Sigmoid colon (tissue), 7 donors: ENCODE measurements around the gene DYNC2I2. TPM values are rescaled to one million over a fixed set of nuclear protein-coding genes. Genes with fewer than 3 reads are reported as not detected.

Source experiments
- DNase-seq: peaks from one replicate; pipeline ENCODE4 v3.0.0-alpha.2; 2019
- H3K27ac ChIP-seq, 4 donors: fragments of 200-600 bp; sonication (generic); one replicate each; pipeline ENCODE4 v1.5.1; 2016 to 2019; ENCODE audit warnings: mild to moderate bottlenecking in 1 of 4
- H3K27me3 ChIP-seq, 3 donors: fragments of 200-600 bp; sonication (generic); one replicate each; pipeline ENCODE4 v1.5.1; 2019; ENCODE audit warnings: mild to moderate bottlenecking in 1 of 3
- H3K36me3 ChIP-seq, 4 donors: fragments of 200-600 bp; sonication (generic); one replicate each; pipeline ENCODE4 v1.5.1; 2016 to 2019
- H3K4me1 ChIP-seq, 4 donors: fragments of 200-600 bp; sonication (generic); one replicate each; pipeline ENCODE4 v1.5.1; 2017 to 2019
- H3K4me3 ChIP-seq, 4 donors: fragments of 200-600 bp; sonication (generic); one replicate each; pipeline ENCODE4 v1.5.1; 2017 to 2019; ENCODE audit warnings: mild to moderate bottlenecking in 2 of 4, moderate library complexity in 1 of 4
- H3K9me3 ChIP-seq, 4 donors: fragments of 200-600 bp in 3 of 4; sonication (generic) in 3 of 4; one replicate each; pipeline versions ENCODE4 v1.5.1 to v1.6.1; 2013 to 2019
- CTCF ChIP-seq, 4 experiments: fragments of 450-650 bp in 3 of 4; fragments of 200-600 bp in 1 of 4; IDR thresholded peaks; one replicate each; pipeline ENCODE4 v1.5.1; 2016 to 2019; ENCODE audit warnings: antibody characterized with exemption in 4 of 4, mild to moderate bottlenecking in 3 of 4, moderate library complexity in 2 of 4
- EP300 ChIP-seq, 4 donors: sonication (generic); formaldehyde crosslinking; IDR thresholded peaks; one replicate each; pipeline ENCODE4 v1.6.1; 2017; ENCODE audit warnings: antibody characterized with exemption in 4 of 4
- POLR2A ChIP-seq, 2 donors: fragments of 450-650 bp; IDR thresholded peaks; one replicate each; pipeline ENCODE4 v1.6.1; 2016; ENCODE audit warnings: antibody characterized with exemption in 2 of 2, mild to moderate bottlenecking in 2 of 2, moderate library complexity in 2 of 2
- POLR2AphosphoS5 ChIP-seq, 4 donors: sonication (generic); formaldehyde crosslinking; IDR thresholded peaks; one replicate each; pipeline ENCODE4 v1.6.1; 2017; ENCODE audit warnings: antibody characterized with exemption in 4 of 4
- WGBS, 2 donors: extraction: QIAGEN DNeasy Blood & Tissue Kit; methylation state at CpG; one replicate each; pipeline ENCODE4 v1.1.7; 2013; 5-methylcytosine and 5-hydroxymethylcytosine counted together
- intact Hi-C: fragments of 100-400 bp; cut with DNase I; formaldehyde crosslinking; loops from one replicate; pipeline ENCODE4 v1.15.1; 2023
- polyA plus RNA-seq, 3 donors: library from polyadenylated mRNA; stranded (reverse); fragments of 200-250 nt; gene quantifications; one replicate each; pipeline ENCODE4 v1.2.3, GENCODE V29; 2013
- total RNA-seq, 4 donors: library from RNA; depleted of rRNA; stranded (reverse); fragments of >200 nt; gene quantifications; one replicate each; pipeline ENCODE4 v1.1.0, GENCODE V29; 2016
- donor health status: healthy with polysubstance abuse.
- donor health status: Bipolar disorder and iron deficiency.
- donor health status: healthy.

The DYNC2I2 gene
- total RNA-seq (10 to 100 TPM; 21.6 to 33.0 (median 27.0) TPM), polyA plus RNA-seq (10 to 100 TPM; 39.6 to 87.4 (median 43.9) TPM)

GRCh38 chr9:128656416-128657343, at the start of gene DYNC2I2:
TSS of gene DYNC2I2 (minus strand) at chr9:128656847. CDS start at chr9:128656726, 121 bp downstream.
- H3K4me1 ChIP-seq, result peaks cover 0 to 12% (median 7%) of the 10 kb centered on the region in 4 donors
- TF ChIP-seq CTCF (IDR thresholded peaks at IDR 0.05) (no peak), POLR2AphosphoS5 (IDR thresholded peaks at IDR 0.05) (peak; percentile 46 to 59 (median 52)), POLR2A (IDR thresholded peaks at IDR 0.05) (peak; percentile 19 to 36)
- peak; percentile 98 for DNase-seq
- peak within 1 kb of the TSS; percentile 88 to 95 (median 92) for H3K27ac ChIP-seq
- H3K27me3 ChIP-seq, result no peaks in the 10 kb centered on the region
- H3K9me3 ChIP-seq, result no peaks in the 10 kb centered on the region
- H3K4me3 ChIP-seq, result peak within 1 kb of the TSS; percentile 54 to 93 (median 72)
- no peaks in the 10 kb centered on the region for H3K36me3 ChIP-seq
- 1% methylated on average over 86 of the region's 86 CpGs for WGBS, 2 donors
- intact Hi-C loops, result loop anchor here (2.0 to 5.0 kb wide), 2 partner anchors 32 to 46 kb away; partner anchors contain the start of genes PKN3 and SET

- DNase-seq, result peak; percentile 47
- Histone ChIP-seq H3K4me3 (no peak overlapping the region), H3K36me3 (no peaks in the 10 kb centered on the region), H3K27ac (no peak overlapping the region), H3K9me3 (no peaks in the 10 kb centered on the region), H3K4me1 (peaks cover 0 to 19% (median 11%) of the 10 kb centered on the region in 4 donors), H3K27me3 (no peaks in the 10 kb centered on the region)
- 96 to 98% methylated on average over 1 of the region's 1 CpG for WGBS, 2 donors
- TF ChIP-seq CTCF (IDR thresholded peaks at IDR 0.05) (no peak), POLR2AphosphoS5 (IDR thresholded peaks at IDR 0.05) (no peak), POLR2A (IDR thresholded peaks at IDR 0.05) (no peak), EP300 (IDR thresholded peaks at IDR 0.05) (no peak)
- intact Hi-C loops, result no loop called here
These were observed 49.4 kb upstream of the DYNC2I2 start for GRCh38 chr9:128706045-128706444.

- 90 to 92% methylated on average over 36 of the region's 36 CpGs for WGBS, 2 donors
- H3K27ac ChIP-seq, result no peak overlapping the region
- no peak for TF ChIP-seq EP300 (IDR thresholded peaks at IDR 0.05)
- no peak for TF ChIP-seq CTCF (IDR thresholded peaks at IDR 0.05)
- TF ChIP-seq POLR2A (IDR thresholded peaks at IDR 0.05), result no peak
- TF ChIP-seq POLR2AphosphoS5 (IDR thresholded peaks at IDR 0.05), result no peak
- no peak overlapping the region for H3K4me3 ChIP-seq
- intact Hi-C loops, result no loop called here
- peak; percentile 50 for DNase-seq
- H3K36me3 ChIP-seq, result no peaks in the 10 kb centered on the region
- peaks cover 0 to 19% (median 11%) of the 10 kb centered on the region in 4 donors for H3K4me1 ChIP-seq
- no peaks in the 10 kb centered on the region for H3K9me3 ChIP-seq
- H3K27me3 ChIP-seq, result no peaks in the 10 kb centered on the region
These were observed 48.7 kb upstream of the DYNC2I2 start for GRCh38 chr9:128705051-128705965.

GRCh38 chr9:128704356-128704670, 47.7 kb upstream of the DYNC2I2 start:
- Histone ChIP-seq H3K27me3 (no peaks in the 10 kb centered on the region), H3K27ac (peak overlapping the region in 3 of 4 donors; percentile 74 to 84 (median 78)), H3K4me3 (no peak overlapping the region), H3K9me3 (no peaks in the 10 kb centered on the region), H3K36me3 (no peaks in the 10 kb centered on the region), H3K4me1 (peaks cover 0 to 19% (median 11%) of the 10 kb centered on the region in 4 donors)
- intact Hi-C loops, result loop anchor here (5.0 kb wide), 3 partner anchors 47 to 147 kb away; partner anchors contain the start of genes DYNC2I2 and TBC1D13
- 91 to 94% methylated on average over 5 of the region's 5 CpGs for WGBS, 2 donors
- DNase-seq, result peak; percentile 46
- TF ChIP-seq EP300 (IDR thresholded peaks at IDR 0.05) (no peak), POLR2AphosphoS5 (IDR thresholded peaks at IDR 0.05) (no peak), CTCF (IDR thresholded peaks at IDR 0.05) (no peak), POLR2A (IDR thresholded peaks at IDR 0.05) (no peak)
